ENCODE measurements around the gene ZNF358.

GRCh38 chr19:7534531-7535046 is 18.7 kb downstream of the ZNF358 start:
- TF ChIP-seq, protein P1, sequence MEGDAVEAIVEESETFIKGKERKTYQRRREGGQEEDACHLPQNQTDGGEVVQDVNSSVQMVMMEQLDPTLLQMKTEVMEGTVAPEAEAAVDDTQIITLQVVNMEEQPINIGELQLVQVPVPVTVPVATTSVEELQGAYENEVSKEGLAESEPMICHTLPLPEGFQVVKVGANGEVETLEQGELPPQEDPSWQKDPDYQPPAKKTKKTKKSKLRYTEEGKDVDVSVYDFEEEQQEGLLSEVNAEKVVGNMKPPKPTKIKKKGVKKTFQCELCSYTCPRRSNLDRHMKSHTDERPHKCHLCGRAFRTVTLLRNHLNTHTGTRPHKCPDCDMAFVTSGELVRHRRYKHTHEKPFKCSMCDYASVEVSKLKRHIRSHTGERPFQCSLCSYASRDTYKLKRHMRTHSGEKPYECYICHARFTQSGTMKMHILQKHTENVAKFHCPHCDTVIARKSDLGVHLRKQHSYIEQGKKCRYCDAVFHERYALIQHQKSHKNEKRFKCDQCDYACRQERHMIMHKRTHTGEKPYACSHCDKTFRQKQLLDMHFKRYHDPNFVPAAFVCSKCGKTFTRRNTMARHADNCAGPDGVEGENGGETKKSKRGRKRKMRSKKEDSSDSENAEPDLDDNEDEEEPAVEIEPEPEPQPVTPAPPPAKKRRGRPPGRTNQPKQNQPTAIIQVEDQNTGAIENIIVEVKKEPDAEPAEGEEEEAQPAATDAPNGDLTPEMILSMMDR (IDR thresholded peaks at IDR 0.05): no peak
- no peak for TF ChIP-seq POLR2A (IDR thresholded peaks at IDR 0.05)

Measured in lower leg skin (tissue), 3 donors.